ENCODE data around the gene CERS1.

GRCh38 chr19:18866800-18867123 is 29.2 kb downstream of the CERS1 start:
- TF ChIP-seq POLR2A (IDR thresholded peaks at IDR 0.05; ENCODE audit: borderline replicate concordance, extremely low read depth, insufficient read depth, insufficient read length) (no peak), EZH2 (IDR thresholded peaks at IDR 0.05) (no peak), TCF7L2 (IDR thresholded peaks at IDR 0.05; ENCODE audit: borderline replicate concordance, extremely low read depth, insufficient read depth, insufficient read length) (no peak), SP1 (IDR thresholded peaks at IDR 0.05; ENCODE audit: low read depth) (no peak), CEBPB (IDR thresholded peaks at IDR 0.05; ENCODE audit: low read depth) (no peak), POLR2AphosphoS5 (IDR thresholded peaks at IDR 0.05; ENCODE audit: low read depth, low read length) (no peak; the same call in 1 of the 2 replicates), SRF (IDR thresholded peaks at IDR 0.05; ENCODE audit: low read depth) (no peak), ELF1 (IDR thresholded peaks at IDR 0.05; ENCODE audit: borderline replicate concordance, low read depth) (no peak)
- TF ChIP-seq, protein P1, sequence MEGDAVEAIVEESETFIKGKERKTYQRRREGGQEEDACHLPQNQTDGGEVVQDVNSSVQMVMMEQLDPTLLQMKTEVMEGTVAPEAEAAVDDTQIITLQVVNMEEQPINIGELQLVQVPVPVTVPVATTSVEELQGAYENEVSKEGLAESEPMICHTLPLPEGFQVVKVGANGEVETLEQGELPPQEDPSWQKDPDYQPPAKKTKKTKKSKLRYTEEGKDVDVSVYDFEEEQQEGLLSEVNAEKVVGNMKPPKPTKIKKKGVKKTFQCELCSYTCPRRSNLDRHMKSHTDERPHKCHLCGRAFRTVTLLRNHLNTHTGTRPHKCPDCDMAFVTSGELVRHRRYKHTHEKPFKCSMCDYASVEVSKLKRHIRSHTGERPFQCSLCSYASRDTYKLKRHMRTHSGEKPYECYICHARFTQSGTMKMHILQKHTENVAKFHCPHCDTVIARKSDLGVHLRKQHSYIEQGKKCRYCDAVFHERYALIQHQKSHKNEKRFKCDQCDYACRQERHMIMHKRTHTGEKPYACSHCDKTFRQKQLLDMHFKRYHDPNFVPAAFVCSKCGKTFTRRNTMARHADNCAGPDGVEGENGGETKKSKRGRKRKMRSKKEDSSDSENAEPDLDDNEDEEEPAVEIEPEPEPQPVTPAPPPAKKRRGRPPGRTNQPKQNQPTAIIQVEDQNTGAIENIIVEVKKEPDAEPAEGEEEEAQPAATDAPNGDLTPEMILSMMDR (IDR thresholded peaks at IDR 0.05 in 2 of 3, conservative IDR thresholded peaks at IDR 0.05 in 1 of 3; ENCODE audit: borderline replicate concordance in 1 of 3, insufficient read depth in 1 of 3, low read depth in 2 of 3, low read length in 2 of 3), result peak in 1 of 3 experiments; percentile 20; a peak in 1 of 6 replicates
- TF ChIP-seq, protein P2, sequence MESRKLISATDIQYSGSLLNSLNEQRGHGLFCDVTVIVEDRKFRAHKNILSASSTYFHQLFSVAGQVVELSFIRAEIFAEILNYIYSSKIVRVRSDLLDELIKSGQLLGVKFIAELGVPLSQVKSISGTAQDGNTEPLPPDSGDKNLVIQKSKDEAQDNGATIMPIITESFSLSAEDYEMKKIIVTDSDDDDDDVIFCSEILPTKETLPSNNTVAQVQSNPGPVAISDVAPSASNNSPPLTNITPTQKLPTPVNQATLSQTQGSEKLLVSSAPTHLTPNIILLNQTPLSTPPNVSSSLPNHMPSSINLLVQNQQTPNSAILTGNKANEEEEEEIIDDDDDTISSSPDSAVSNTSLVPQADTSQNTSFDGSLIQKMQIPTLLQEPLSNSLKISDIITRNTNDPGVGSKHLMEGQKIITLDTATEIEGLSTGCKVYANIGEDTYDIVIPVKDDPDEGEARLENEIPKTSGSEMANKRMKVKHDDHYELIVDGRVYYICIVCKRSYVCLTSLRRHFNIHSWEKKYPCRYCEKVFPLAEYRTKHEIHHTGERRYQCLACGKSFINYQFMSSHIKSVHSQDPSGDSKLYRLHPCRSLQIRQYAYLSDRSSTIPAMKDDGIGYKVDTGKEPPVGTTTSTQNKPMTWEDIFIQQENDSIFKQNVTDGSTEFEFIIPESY (IDR thresholded peaks at IDR 0.05; ENCODE audit: extremely low read depth, insufficient replicate concordance, low read length), result no peak
- TF ChIP-seq, protein P3, sequence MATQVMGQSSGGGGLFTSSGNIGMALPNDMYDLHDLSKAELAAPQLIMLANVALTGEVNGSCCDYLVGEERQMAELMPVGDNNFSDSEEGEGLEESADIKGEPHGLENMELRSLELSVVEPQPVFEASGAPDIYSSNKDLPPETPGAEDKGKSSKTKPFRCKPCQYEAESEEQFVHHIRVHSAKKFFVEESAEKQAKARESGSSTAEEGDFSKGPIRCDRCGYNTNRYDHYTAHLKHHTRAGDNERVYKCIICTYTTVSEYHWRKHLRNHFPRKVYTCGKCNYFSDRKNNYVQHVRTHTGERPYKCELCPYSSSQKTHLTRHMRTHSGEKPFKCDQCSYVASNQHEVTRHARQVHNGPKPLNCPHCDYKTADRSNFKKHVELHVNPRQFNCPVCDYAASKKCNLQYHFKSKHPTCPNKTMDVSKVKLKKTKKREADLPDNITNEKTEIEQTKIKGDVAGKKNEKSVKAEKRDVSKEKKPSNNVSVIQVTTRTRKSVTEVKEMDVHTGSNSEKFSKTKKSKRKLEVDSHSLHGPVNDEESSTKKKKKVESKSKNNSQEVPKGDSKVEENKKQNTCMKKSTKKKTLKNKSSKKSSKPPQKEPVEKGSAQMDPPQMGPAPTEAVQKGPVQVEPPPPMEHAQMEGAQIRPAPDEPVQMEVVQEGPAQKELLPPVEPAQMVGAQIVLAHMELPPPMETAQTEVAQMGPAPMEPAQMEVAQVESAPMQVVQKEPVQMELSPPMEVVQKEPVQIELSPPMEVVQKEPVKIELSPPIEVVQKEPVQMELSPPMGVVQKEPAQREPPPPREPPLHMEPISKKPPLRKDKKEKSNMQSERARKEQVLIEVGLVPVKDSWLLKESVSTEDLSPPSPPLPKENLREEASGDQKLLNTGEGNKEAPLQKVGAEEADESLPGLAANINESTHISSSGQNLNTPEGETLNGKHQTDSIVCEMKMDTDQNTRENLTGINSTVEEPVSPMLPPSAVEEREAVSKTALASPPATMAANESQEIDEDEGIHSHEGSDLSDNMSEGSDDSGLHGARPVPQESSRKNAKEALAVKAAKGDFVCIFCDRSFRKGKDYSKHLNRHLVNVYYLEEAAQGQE (IDR thresholded peaks at IDR 0.05; ENCODE audit: low read depth), result no peak

Data from HCT116 (cell line).